Measurements from ENCODE around the gene TRIP10. TPM values are rescaled to one million over a fixed set of nuclear protein-coding genes. Genes with fewer than 3 reads are reported as not detected.
"Not testable (repeated sequence)": the region's sequence is repeated elsewhere in the genome, so short reads cannot be mapped to it uniquely, and the experiment has no call there.

Gene TRIP10
- total RNA-seq, 2 donors from 2014 or later, result 37.0 to 74.2 TPM

GRCh38 chr19:6793411-6793810 is 53.9 kb downstream of the TRIP10 start:
- Histone ChIP-seq H3K4me1 (replicated peaks) (peaks cover 5% of the 10 kb centered on the region), H3K36me3 (no peaks in the 10 kb centered on the region), H3K27ac (peak overlapping the region in 1 of 2 donors; percentile 53), H3K9me3 (no peaks in the 10 kb centered on the region), H3K4me3 (no peak overlapping the region), H3K27me3 (replicated peaks; ENCODE audit: insufficient read depth) (no peaks in the 10 kb centered on the region)
- WGBS, result 37% methylated on average over 4 of the region's 4 CpGs
- peak; percentile 20 for DNase-seq (ENCODE audit: low spot score)
- no peak for TF ChIP-seq POLR2A (IDR thresholded peaks at IDR 0.05)
- TF ChIP-seq, protein P1, sequence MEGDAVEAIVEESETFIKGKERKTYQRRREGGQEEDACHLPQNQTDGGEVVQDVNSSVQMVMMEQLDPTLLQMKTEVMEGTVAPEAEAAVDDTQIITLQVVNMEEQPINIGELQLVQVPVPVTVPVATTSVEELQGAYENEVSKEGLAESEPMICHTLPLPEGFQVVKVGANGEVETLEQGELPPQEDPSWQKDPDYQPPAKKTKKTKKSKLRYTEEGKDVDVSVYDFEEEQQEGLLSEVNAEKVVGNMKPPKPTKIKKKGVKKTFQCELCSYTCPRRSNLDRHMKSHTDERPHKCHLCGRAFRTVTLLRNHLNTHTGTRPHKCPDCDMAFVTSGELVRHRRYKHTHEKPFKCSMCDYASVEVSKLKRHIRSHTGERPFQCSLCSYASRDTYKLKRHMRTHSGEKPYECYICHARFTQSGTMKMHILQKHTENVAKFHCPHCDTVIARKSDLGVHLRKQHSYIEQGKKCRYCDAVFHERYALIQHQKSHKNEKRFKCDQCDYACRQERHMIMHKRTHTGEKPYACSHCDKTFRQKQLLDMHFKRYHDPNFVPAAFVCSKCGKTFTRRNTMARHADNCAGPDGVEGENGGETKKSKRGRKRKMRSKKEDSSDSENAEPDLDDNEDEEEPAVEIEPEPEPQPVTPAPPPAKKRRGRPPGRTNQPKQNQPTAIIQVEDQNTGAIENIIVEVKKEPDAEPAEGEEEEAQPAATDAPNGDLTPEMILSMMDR (IDR thresholded peaks at IDR 0.05), result no peak
- TF ChIP-seq POLR2AphosphoS5 (IDR thresholded peaks at IDR 0.05), result peak; percentile 73
- intact Hi-C loops (cut with DNase I), result no loop called here

- peaks cover under 1% of the 10 kb centered on the region for H3K4me1 ChIP-seq (replicated peaks)
- 65% methylated on average over 5 of the region's 5 CpGs for WGBS
- TF ChIP-seq, protein P1 (IDR thresholded peaks at IDR 0.05), result no peak
- no peak for TF ChIP-seq POLR2A (IDR thresholded peaks at IDR 0.05)
- no peak for TF ChIP-seq POLR2AphosphoS5 (IDR thresholded peaks at IDR 0.05)
Measured at GRCh38 chr19:6793973-6794372, 54.5 kb downstream of the TRIP10 start.

DNA sequence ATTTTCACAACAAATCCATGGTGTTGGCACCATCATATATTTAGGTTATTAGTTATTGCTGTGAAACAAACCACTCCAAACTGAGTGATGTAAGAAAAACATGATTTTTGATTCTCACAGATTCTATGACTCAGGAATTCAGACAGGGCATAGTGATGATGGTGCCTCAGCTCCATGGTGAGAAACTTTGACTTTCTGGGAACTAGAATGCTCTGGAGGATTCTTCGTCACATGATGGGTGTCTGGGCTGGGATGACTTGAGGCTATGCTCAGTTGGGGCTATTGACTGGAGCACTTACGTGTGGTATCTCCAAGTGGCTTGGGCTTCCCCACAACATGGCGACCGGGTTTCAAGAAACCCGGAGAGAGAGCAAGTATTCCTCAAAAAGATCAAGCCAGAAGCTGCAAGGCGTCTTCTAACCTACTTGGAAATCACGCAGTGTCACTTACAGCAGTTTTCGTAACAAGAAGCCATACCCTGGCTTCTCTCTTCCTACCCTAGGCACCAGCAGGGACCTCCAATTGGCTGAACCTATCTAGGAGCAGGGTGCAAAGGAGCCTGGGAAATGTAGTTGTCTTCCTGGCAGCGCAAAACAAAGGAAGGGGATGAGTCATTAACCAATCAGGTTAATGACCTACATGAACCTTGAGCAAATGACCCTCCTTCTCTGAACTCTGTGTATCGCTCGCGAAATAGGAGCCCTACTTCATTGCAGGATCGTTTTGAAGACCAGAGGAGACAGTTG is 55.4 kb downstream of the TRIP10 start:
- 88% methylated on average over 13 of the region's 13 CpGs for WGBS
- intact Hi-C loops (cut with DNase I), result no loop called here
- DNase-seq (ENCODE audit: low spot score), result no peak

More at GRCh38 chr19:6793973-6794372, 54.5 kb downstream of the TRIP10 start:
- no peaks in the 10 kb centered on the region for H3K36me3 ChIP-seq
- H3K27me3 ChIP-seq (replicated peaks; ENCODE audit: insufficient read depth), result no peaks in the 10 kb centered on the region
- no peaks in the 10 kb centered on the region for H3K9me3 ChIP-seq
- peak overlapping the region in 1 of 2 donors; percentile 53 for H3K27ac ChIP-seq
- no peak overlapping the region for H3K4me3 ChIP-seq
- intact Hi-C loops (cut with DNase I), result no loop called here
- no peak for DNase-seq (ENCODE audit: low spot score)

GRCh38 chr19:6796278-6796677 is 56.8 kb downstream of the TRIP10 start:
- no peak overlapping the region for H3K4me3 ChIP-seq
- no peak for DNase-seq (ENCODE audit: low spot score)
- no peaks in the 10 kb centered on the region for H3K27me3 ChIP-seq (replicated peaks; ENCODE audit: insufficient read depth)
- H3K27ac ChIP-seq, result no peak overlapping the region
- 79% methylated on average over 4 of the region's 4 CpGs for WGBS
- H3K4me1 ChIP-seq (replicated peaks), result no peaks in the 10 kb centered on the region
- TF ChIP-seq, protein P1 (IDR thresholded peaks at IDR 0.05), result no peak
- no peak for TF ChIP-seq POLR2AphosphoS5 (IDR thresholded peaks at IDR 0.05)
- no peak for TF ChIP-seq POLR2A (IDR thresholded peaks at IDR 0.05)
- intact Hi-C loops (cut with DNase I), result no loop called here
- H3K36me3 ChIP-seq, result no peaks in the 10 kb centered on the region
- H3K9me3 ChIP-seq, result no peaks in the 10 kb centered on the region

More for the DNA sequence above, 55.4 kb downstream of the TRIP10 start:
- H3K36me3 ChIP-seq, result no peaks in the 10 kb centered on the region
- H3K27ac ChIP-seq, result no peak overlapping the region
- TF ChIP-seq POLR2A (IDR thresholded peaks at IDR 0.05), result no peak
- H3K4me1 ChIP-seq (replicated peaks), result no peaks in the 10 kb centered on the region
- no peaks in the 10 kb centered on the region for H3K9me3 ChIP-seq
- no peak overlapping the region for H3K4me3 ChIP-seq
- no peaks in the 10 kb centered on the region for H3K27me3 ChIP-seq (replicated peaks; ENCODE audit: insufficient read depth)

- no peak for DNase-seq (ENCODE audit: low spot score)
- Histone ChIP-seq H3K9me3 (no peaks in the 10 kb centered on the region), H3K27ac (no peak overlapping the region), H3K4me3 (no peak overlapping the region), H3K36me3 (no peaks in the 10 kb centered on the region), H3K27me3 (replicated peaks; ENCODE audit: insufficient read depth) (no peaks in the 10 kb centered on the region), H3K4me1 (replicated peaks) (no peaks in the 10 kb centered on the region)
- WGBS, result 81% methylated on average over 9 of the region's 9 CpGs
- no peak for TF ChIP-seq POLR2A (IDR thresholded peaks at IDR 0.05)
- TF ChIP-seq, protein P1 (IDR thresholded peaks at IDR 0.05), result no peak
- no peak for TF ChIP-seq POLR2AphosphoS5 (IDR thresholded peaks at IDR 0.05)
- intact Hi-C loops (cut with DNase I), result no loop called here
Measured at GRCh38 chr19:6797646-6798045, 58.2 kb downstream of the TRIP10 start.

- H3K9me3 ChIP-seq; H3K4me1 ChIP-seq (replicated peaks); H3K36me3 ChIP-seq; DNase-seq (ENCODE audit: low spot score); H3K4me3 ChIP-seq; H3K27me3 ChIP-seq (replicated peaks; ENCODE audit: insufficient read depth); intact Hi-C loops (cut with DNase I): not testable (repeated sequence)
- WGBS, result 84% methylated on average over 14 of the region's 14 CpGs
- peak overlapping the region in 1 of 2 donors; percentile 2 for H3K27ac ChIP-seq
Measured at GRCh38 chr19:6800160-6800790, 60.8 kb downstream of the TRIP10 start.
